Hepatocyte (in vitro differentiated cells): ENCODE measurements around the gene NFATC4.

Source experiments
- CTCF ChIP-seq: fragments of 200-600 bp; sonication (generic); IDR thresholded peaks from 2 replicates; pipeline ENCODE4 v1.5.1; 2016; ENCODE audit warnings: antibody characterized with exemption, mild to moderate bottlenecking; ENCODE audit not compliant: poor library complexity
- EZH2 ChIP-seq: fragments of 200-600 bp; sonication (generic); IDR thresholded peaks from 2 replicates; pipeline ENCODE4 v1.6.1; 2016; ENCODE audit warnings: antibody characterized with exemption, mild to moderate bottlenecking, borderline replicate concordance
- EZH2phosphoT487 ChIP-seq: fragments of 200-600 bp; sonication (generic); IDR thresholded peaks from one replicate; pipeline ENCODE4 v1.6.1; 2018; ENCODE audit warnings: antibody characterized with exemption, mild to moderate bottlenecking, low read depth, moderate library complexity; ENCODE audit not compliant: unreplicated experiment, severe bottlenecking

DNA sequence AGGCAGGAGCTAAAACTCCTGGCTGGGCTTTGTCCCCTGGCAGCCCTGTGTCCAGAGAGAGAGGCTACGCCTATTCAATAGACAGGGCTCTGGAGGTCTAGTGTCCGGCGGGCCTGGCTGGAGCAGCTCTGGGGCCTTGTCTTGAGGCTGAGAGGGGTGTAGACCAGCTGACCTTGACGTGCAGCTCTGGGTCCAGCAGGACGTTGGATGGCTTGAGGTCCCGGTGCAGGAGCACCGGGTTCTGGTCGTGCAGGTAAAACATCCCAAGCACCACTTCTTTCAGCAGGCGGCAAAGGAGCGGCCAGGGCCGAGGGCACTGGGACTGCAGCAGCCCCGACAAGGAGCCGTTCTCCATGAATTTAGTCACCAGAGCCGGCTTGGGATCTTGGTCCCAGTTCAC is 29.1 kb upstream of the NFATC4 start:
- no peak for TF ChIP-seq CTCF
- TF ChIP-seq EZH2, result no peak
- no peak for TF ChIP-seq EZH2phosphoT487
